Stimulated activated CD8-positive, alpha-beta memory T cell treated with anti-CD3 and anti-CD28 coated beads, Interleukin-15, amount 100 ng/mL, for 48 hours (primary cell): Measurements from ENCODE around the gene UBAC2.
A peak's percentile ranks its signal among the peaks of the same experiment; 100 is the strongest.
"Not testable (repeated sequence)": the region's sequence is repeated elsewhere in the genome, so short reads cannot be mapped to it uniquely, and the experiment has no call there.

Experiments used
- DNase-seq, 2 donors: peaks; one replicate each; pipeline ENCODE4 v3.0.0-alpha.2; 2020; ENCODE audit warnings: low read depth in 2 of 2

UBAC2 gene

DNA sequence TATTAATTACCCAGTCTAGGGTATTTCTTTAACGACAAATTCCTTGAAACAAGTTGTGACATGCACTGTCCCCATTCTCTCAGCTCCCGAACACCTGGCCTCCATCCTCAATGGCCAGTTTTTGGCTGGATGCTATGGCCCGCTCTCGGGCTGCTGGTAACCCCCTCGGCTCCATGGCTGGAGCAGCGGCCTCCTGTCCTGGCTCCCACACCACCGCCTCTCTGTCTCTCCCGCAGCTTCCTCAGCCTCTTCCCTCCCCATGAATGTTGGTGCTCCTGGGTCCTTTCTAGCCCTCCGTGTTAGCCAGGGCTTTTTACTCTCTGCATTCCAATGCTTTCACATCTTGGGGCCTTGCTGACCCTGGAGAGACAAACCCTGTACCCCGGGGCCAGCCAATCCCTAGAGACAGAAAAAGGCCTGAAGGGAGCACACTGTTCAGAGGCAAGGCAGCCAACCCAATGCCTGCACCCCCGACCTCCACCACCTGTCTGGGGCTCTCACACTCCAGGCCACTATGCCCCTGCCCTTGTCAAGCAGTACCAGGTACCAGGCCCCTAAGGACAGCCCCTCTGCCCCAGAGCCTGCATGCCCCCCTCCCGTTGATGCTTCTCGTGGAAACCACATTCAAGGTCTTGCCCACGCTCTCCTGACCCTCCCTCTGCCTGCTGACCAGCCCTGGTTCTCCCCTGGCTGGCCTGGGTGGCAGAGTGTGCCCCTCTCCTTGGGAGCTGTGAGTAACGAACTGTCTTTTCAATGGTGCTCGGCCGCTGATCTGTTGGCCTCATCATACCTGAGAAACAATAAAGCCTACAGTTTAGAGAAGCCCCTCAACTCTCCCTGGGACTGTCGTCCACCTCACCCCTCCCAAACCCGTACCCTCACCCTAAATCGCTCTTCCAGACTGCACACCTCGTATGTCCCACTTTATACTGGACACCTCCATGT, 193.4 kb downstream of the UBAC2 start:
- DNase-seq: no peak

- DNase-seq: no peak
Observed at GRCh38 chr13:99395436-99395835, 194.8 kb downstream of the UBAC2 start.

- DNase-seq: no peak
Observed at GRCh38 chr13:99396446-99396845, 195.8 kb downstream of the UBAC2 start.

DNA sequence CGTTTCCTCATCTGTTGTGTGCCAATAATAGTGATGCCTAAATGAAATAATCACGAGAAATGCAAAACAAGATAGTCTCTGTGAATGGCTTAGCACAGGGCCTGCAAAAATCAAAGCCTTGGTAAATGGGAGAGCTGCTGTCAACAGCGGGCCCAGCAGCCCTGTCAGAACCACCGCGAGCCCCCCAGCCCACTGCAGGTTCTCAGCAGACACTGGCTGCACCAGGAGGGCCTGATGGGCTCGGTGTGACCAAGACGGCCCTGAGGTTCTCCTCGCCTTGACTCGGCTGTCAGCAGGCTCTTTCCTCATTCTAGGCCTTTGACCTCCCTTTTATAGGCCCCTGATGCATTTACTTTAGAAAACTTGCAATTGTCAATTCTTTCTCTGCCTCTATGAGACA, 197.4 kb downstream of the UBAC2 start:
- no peak for DNase-seq

GRCh38 chr13:99398916-99399622, 198.4 kb downstream of the UBAC2 start:
- no peak for DNase-seq

DNA sequence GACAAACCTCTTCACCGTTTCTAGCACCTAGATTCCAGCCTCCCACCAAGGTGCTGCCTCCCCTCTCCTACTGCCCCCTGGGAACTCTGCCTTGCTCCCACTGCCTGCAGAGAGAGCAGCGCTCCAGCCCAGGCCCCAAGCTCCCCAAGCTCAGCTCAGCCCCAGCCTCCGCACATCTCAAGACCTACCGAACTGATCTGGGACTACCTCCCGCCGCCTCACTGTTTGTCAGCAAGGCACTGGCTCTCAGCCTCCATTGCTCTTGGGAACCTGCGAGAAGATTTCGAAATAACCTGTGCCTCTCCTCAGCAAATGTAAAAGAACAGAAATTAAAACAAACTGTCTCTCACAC, 198.9 kb downstream of the UBAC2 start:
- no peak for DNase-seq

GRCh38 chr13:99403458-99403971, 202.9 kb downstream of the UBAC2 start:
- DNase-seq: no peak

- no peak for DNase-seq
Observed at GRCh38 chr13:99404005-99404755, 203.5 kb downstream of the UBAC2 start.

- no peak for DNase-seq
Observed at GRCh38 chr13:99405966-99406365, 205.3 kb downstream of the UBAC2 start.

- DNase-seq: no peak
Observed at GRCh38 chr13:99406799-99407201, 206.1 kb downstream of the UBAC2 start.

GRCh38 chr13:99407906-99408702, 207.4 kb downstream of the UBAC2 start:
- DNase-seq: no peak

GRCh38 chr13:99408703-99409000, 208.0 kb downstream of the UBAC2 start:
- no peak for DNase-seq

DNA sequence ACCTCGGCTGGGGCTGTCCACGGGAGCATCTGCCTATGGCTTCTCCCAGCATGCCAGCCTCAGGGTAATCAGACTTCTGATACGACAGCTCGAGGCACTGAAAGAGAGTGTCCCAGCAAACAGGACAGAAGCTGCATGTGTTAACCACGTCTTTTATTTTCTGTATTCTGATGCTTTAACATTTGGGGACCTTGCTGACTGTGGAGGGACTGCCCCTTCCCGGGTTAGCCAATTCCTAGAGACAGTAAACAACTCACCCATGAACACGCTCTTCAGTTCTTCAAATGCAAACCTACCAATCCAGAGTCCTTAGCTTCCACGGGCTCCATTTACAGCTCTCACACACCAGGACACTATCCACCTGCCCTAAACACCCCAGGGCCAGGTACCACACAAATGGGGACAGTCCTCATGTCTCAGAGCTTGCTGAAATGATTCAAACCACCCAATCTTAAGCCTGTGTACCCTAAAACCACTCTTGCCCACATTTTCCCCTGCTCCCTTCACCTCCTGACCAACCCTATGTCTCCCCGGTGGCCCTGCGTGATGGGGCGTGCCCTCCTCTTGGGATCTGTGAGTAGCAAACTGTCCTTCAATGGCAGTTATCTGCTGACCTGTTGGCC, 208.9 kb downstream of the UBAC2 start:
- not testable (repeated sequence) for DNase-seq

DNA sequence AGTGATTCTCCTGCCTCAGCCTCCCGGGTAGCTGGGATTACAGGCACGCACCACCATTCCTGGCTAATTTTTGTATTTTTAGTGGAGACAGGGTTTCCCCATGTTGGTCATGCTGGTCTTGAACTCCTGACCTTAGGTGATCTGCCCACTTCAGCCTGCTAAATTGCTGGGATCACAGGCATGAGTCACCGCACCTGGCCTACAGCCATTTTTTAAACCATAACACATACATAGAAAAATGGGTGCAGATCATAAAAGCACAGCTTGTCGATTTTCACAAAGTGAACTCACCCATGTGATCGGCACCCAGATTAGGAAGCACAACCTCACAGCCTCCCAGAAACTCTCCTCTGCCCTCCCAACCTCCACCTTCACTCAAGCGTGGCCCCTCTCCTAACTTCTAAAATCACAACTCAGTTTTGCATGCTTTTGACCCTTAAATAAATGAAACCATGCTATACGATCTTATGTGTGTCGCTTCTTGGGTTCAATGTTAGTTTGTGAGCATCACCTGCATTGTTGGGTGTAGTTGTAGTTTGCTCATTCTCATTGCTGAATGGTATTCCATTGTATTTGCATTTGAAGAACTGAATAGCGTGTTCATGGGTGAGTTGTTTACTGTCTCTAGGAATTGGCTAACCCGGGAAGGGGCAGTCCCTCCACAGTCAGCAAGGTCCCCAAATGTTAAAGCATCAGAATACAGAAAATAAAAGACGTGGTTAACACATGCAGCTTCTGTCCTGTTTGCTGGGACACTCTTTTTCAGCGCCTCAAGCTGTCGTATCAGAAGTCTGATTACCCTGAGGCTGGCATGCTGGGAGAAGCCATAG, 210.2 kb downstream of the UBAC2 start:
- not testable (repeated sequence) for DNase-seq

DNA sequence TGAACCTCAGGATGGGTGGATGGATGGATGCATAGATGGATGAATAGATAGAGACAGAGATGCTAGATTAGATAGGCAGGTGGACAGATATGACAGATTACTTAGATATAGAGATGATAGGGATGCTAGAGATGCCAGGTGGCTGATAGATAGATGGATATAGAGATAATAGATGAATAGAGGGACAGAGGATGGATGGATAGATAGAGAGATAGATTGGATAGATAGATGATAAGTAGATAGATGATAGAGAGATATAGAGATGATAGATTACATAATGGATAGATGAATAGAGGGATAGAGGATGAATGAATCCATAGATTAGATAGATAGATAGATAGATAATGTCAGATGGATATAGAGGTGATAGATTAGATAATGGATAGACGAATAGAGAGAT, 212.2 kb downstream of the UBAC2 start:
- DNase-seq: no peak

DNA sequence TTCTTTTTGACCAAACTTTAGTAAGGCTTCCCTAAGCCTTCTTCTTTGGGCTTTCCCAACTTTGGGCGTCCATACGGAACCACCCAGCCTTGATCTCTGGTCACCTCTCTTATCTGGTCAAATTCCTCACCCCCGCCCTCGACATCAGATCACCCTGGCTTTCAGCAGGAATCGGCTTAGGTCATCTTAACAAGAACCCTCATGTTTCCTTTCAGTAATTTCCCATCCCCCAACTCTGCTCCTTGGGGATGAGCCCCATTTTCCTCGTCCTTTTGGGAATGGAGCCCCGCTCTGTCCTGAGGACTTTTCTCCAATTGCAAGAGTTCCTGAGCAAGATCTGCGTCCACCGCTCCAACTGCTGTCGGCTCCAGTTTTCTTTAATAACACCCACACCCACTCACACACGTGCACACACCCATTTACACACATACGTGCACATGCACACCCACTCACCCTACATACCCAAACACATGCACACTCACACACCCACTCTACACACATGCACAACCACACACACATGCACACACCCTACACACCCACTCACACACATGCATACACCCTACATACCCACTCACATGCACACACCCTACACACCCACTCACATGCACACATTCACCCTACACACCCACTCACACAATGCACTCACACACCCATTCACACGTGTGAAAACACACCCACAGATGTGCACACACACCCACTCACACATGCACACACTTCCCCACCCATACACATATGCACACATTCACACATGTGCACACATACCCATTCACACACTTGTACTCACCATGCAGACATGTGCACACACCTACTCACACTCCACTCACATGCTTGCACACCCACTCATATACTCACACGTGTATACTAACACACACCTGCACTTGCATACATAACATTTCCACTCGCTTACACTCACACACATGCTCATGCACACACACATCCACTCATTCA, 213.7 kb downstream of the UBAC2 start:
- no peak for DNase-seq

DNA sequence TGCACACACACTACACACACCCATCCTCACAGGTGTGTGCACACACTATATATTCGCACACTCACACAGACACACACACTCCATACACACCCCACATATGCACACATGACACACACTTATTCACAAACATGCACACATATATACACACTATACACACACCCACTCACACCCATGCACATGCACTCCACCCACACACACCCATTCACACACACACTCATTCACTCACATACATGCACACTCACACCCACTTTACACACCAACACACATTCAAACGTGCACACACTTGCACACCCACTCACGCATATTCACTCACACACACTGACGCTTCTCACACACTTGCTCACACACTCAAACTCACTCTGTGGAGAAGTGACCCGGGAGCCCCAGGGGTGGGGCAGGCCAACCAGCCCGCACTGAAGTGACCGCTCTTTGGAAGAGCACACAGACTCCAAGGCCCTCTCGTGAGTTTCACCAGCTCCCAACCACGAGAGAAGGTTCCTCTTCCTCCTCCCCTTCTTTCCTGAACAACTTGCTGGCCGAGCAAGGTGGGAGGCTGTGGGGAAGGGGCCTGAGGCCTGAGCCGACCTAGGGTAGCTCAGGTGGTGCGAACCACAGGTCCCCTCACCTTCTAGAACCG, 214.5 kb downstream of the UBAC2 start:
- DNase-seq: no peak

- peak in 1 of 2 donors; percentile 63 for DNase-seq
Observed at GRCh38 chr13:99415851-99416331, 215.2 kb downstream of the UBAC2 start.
